GM13976 (cell line): ENCODE results near the gene CYP2J2.

ENCODE experiments used
- DNase-seq: peaks from one replicate; pipeline ENCODE4 v3.0.0; 2012; ENCODE audit warnings: low spot score
- CTCF ChIP-seq: IDR thresholded peaks from 2 replicates; pipeline ENCODE4 v1.5.1; 2012; ENCODE audit warnings: borderline replicate concordance, mild to moderate bottlenecking; ENCODE audit not compliant: insufficient read depth; ENCODE audit errors: extremely low read depth, missing control alignments, control extremely low read depth
- in situ Hi-C: fragments of 300-500 bp; cut with MboI; formaldehyde crosslinking; loops from one replicate; pipeline ENCODE4 v1.12.0; 2022; ENCODE audit warnings: low sequenced_read_pairs, mixed read lengths, inconsistent platforms; ENCODE audit not compliant: unreplicated experiment

CYP2J2 gene

GRCh38 chr1:59906931-59907330 lies 19.6 kb downstream of the CYP2J2 start:
- DNase-seq = no peak
- no peak for TF ChIP-seq CTCF
- in situ Hi-C loops = no loop called here

GRCh38 chr1:59903141-59903754 lies 23.3 kb downstream of the CYP2J2 start:
- in situ Hi-C loops = no loop called here
- TF ChIP-seq CTCF = peak; percentile 23
- peak; percentile 24 for DNase-seq

DNA sequence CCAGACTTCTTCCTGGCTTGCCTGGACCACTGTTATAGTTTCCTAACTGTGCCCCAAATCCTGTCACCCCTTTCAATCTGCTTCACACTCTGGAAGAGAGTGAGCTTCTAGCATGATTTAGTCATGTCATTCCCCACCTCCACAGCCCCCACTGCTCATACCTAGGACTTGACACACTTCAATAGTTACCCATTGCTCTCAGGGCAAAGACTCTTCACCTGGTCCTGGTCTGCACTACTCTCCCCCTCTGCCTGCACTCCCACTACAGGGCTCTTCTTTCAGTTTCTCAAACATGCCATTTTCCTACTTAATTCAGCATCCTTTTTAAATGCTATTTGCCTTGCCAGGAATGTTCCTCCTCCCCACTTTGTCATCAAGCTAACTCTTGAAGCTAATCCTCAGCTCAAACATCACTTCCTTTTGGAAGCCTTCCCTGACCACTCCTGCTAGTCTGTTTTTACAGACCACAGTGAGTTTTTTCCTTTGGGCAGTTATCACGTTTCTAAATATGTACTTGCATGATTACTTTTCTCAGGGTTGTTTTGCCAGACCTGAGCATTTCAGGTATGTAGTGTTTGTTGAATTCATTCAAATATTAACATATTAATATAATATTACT lies 24.7 kb downstream of the CYP2J2 start:
- TF ChIP-seq CTCF = no peak
- in situ Hi-C loops = no loop called here
- no peak for DNase-seq

DNA sequence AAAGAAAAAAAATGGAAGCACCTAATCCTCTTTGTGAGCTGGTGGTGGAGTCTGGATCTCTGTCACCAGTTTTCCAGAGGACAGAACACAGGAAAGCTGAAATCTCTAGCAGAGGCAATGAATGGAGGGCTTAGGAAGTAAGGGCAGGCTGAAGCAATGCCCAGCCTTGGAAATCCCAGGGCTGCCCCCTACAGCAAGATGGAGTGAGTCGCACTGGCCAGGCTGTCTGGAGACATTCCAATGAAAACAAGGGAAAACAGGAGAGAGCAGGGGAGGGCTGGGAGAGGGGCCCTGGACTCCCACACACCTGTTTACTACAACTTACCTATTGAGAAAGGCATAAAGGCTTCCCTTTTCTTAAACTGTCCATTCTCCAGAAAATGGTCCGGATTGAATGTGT lies 25.9 kb downstream of the CYP2J2 start:
- no peak for DNase-seq
- no peak for TF ChIP-seq CTCF
- in situ Hi-C loops = no loop called here

- in situ Hi-C loops = no loop called here
- TF ChIP-seq CTCF = no peak
Observed at GRCh38 chr1:59898927-59899326, 27.6 kb downstream of the CYP2J2 start.

GRCh38 chr1:59897165-59897564 lies 29.4 kb downstream of the CYP2J2 start:
- no peak for DNase-seq
- in situ Hi-C loops = no loop called here
- TF ChIP-seq CTCF = no peak

More at GRCh38 chr1:59898927-59899326, 27.6 kb downstream of the CYP2J2 start:
- DNase-seq = no peak
